ENCODE measurements around the gene GMDS.
"Not testable (repeated sequence)": the region's sequence is repeated elsewhere in the genome, so short reads cannot be mapped to it uniquely, and the experiment has no call there.

- not testable (repeated sequence) for TF ChIP-seq MAX (IDR thresholded peaks at IDR 0.05; ENCODE audit: insufficient read depth, insufficient read length); CTCF (IDR thresholded peaks at IDR 0.05; ENCODE audit: extremely low read depth in 1 of 2, insufficient read depth in 1 of 2, low read depth in 1 of 2, low read length in 2 of 2)
These were observed 494.3 kb downstream of the GMDS start for GRCh38 chr6:1751063-1751462.

Measured in endothelial cell of umbilical vein (primary cell).